ENCODE measurements around the gene CRYBB3.

Gene CRYBB3

GRCh38 chr22:25159028-25159427 is 40.6 kb upstream of the CRYBB3 start:
- TF ChIP-seq ISL1 (CRISPR knock-in tag; IDR thresholded peaks at IDR 0.05) (no peak), ZNF565 (CRISPR knock-in tag; conservative IDR thresholded peaks at IDR 0.05; ENCODE audit: low read depth) (no peak), BACH2 (CRISPR knock-in tag; IDR thresholded peaks at IDR 0.05; ENCODE audit: borderline replicate concordance) (no peak)
- ATAC-seq, result peak; percentile 45

GRCh38 chr22:25160120-25160996 is 39.3 kb upstream of the CRYBB3 start:
- no peak for TF ChIP-seq ZNF565 (CRISPR knock-in tag; conservative IDR thresholded peaks at IDR 0.05; ENCODE audit: low read depth)
- no peak for TF ChIP-seq ISL1 (CRISPR knock-in tag; IDR thresholded peaks at IDR 0.05)
- TF ChIP-seq ZFP3 (CRISPR knock-in tag; IDR thresholded peaks at IDR 0.05), result no peak
- no peak for TF ChIP-seq SNAI2 (CRISPR knock-in tag; IDR thresholded peaks at IDR 0.05)
- TF ChIP-seq TCF4 (CRISPR knock-in tag; IDR thresholded peaks at IDR 0.05; ENCODE audit: borderline replicate concordance), result no peak
- no peak for TF ChIP-seq GLIS3 (CRISPR knock-in tag; IDR thresholded peaks at IDR 0.05)
- TF ChIP-seq OSR1 (CRISPR knock-in tag; IDR thresholded peaks at IDR 0.05), result no peak
- TF ChIP-seq ESRRG (CRISPR knock-in tag; IDR thresholded peaks at IDR 0.05), result no peak
- TF ChIP-seq CSRNP3 (CRISPR knock-in tag; IDR thresholded peaks at IDR 0.05), result no peak
- TF ChIP-seq ARNTL (CRISPR knock-in tag; IDR thresholded peaks at IDR 0.05; ENCODE audit: borderline replicate concordance, low read depth), result no peak
- TF ChIP-seq ZNF8 (CRISPR knock-in tag; IDR thresholded peaks at IDR 0.05), result no peak
- no peak for ATAC-seq

GRCh38 chr22:25161017-25161915 is 38.4 kb upstream of the CRYBB3 start:
- no peak for TF ChIP-seq SNAI2 (CRISPR knock-in tag; IDR thresholded peaks at IDR 0.05)
- TF ChIP-seq OSR1 (CRISPR knock-in tag; IDR thresholded peaks at IDR 0.05), result no peak
- no peak for ATAC-seq

- TF ChIP-seq TSHZ2 (CRISPR knock-in tag; IDR thresholded peaks at IDR 0.05) (no peak), TCF4 (CRISPR knock-in tag; IDR thresholded peaks at IDR 0.05; ENCODE audit: borderline replicate concordance) (no peak), ZNF8 (CRISPR knock-in tag; IDR thresholded peaks at IDR 0.05) (no peak), PPARA (CRISPR knock-in tag; IDR thresholded peaks at IDR 0.05; ENCODE audit: borderline replicate concordance) (no peak), ESRRG (CRISPR knock-in tag; IDR thresholded peaks at IDR 0.05) (no peak), TOX (CRISPR knock-in tag; IDR thresholded peaks at IDR 0.05; ENCODE audit: borderline replicate concordance) (no peak), OSR1 (CRISPR knock-in tag; IDR thresholded peaks at IDR 0.05) (no peak), ZNF565 (CRISPR knock-in tag; conservative IDR thresholded peaks at IDR 0.05; ENCODE audit: low read depth) (no peak)
Observed at GRCh38 chr22:25161916-25162530, 37.6 kb upstream of the CRYBB3 start.

GRCh38 chr22:25162561-25162960 is 37.1 kb upstream of the CRYBB3 start:
- ATAC-seq, result no peak
- no peak for TF ChIP-seq PPARA (CRISPR knock-in tag; IDR thresholded peaks at IDR 0.05; ENCODE audit: borderline replicate concordance)
- no peak for TF ChIP-seq CSRNP3 (CRISPR knock-in tag; IDR thresholded peaks at IDR 0.05)
- no peak for TF ChIP-seq OSR1 (CRISPR knock-in tag; IDR thresholded peaks at IDR 0.05)
- TF ChIP-seq BACH2 (CRISPR knock-in tag; IDR thresholded peaks at IDR 0.05; ENCODE audit: borderline replicate concordance), result no peak
- no peak for TF ChIP-seq ARNTL (CRISPR knock-in tag; IDR thresholded peaks at IDR 0.05; ENCODE audit: borderline replicate concordance, low read depth)
- no peak for TF ChIP-seq ESRRG (CRISPR knock-in tag; IDR thresholded peaks at IDR 0.05)
- no peak for TF ChIP-seq TSHZ2 (CRISPR knock-in tag; IDR thresholded peaks at IDR 0.05)

More at GRCh38 chr22:25161916-25162530, 37.6 kb upstream of the CRYBB3 start:
- no peak for ATAC-seq
